AG04449 (cell line): ENCODE measurements around the gene TBX5.

Experiments used
- CTCF ChIA-PET: fragments of 350-600 bp; formaldehyde crosslinking; extraction: SDS; loops from one replicate; lab custom pipeline; 2021; ENCODE audit warnings: antibody characterized with exemption; lab: Yijun Ruan, JAX
- POLR2A ChIA-PET: fragments of 400-600, 350-600 bp; formaldehyde crosslinking; extraction: SDS; loops from one replicate; lab custom pipeline; 2020; ENCODE audit warnings: antibody characterized with exemption, inconsistent platforms; lab: Yijun Ruan, JAX
- DNase-seq: peaks from one replicate; pipeline ENCODE4 v3.0.0-alpha.2; 2010; ENCODE audit warnings: low read depth, low spot score
- H3K4me3 ChIP-seq: 2 replicates; pipeline ENCODE4 v1.5.1; 2011; ENCODE audit warnings: low read depth, mild to moderate bottlenecking, control low read depth, low read length
- TF ChIP-seq, protein P1 (sequence below): IDR thresholded peaks from one replicate; pipeline ENCODE4 v1.5.1; 2011; ENCODE audit warnings: mild to moderate bottlenecking, moderate library complexity, low read length, control low read depth, inconsistent platforms; ENCODE audit not compliant: insufficient read depth; ENCODE audit errors: missing control alignments

Gene TBX5

DNA sequence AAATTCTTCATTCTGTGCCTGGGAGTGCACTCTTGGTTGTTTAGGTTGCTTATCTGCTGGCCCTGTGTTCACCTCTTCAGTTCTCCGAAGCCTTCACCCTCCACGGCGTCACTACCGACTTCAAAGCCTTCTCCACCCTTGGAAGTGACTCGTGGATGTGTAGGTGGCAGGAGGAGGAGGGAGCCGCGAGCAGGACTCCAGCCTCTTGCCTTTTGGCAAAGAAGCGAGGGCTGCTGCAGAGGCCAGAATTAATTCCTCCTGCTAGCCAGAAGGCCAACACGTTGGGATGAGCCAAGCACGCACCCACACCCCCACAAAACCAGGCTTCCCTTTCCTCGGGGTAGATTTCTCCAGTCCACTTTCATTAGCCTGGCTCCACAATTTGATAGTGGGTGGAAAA is 86.5 kb downstream of the TBX5 start:
- no peak overlapping the region for H3K4me3 ChIP-seq
- POLR2A ChIA-PET, result no interaction called here
- CTCF ChIA-PET, result no interaction called here
- TF ChIP-seq, protein P1, sequence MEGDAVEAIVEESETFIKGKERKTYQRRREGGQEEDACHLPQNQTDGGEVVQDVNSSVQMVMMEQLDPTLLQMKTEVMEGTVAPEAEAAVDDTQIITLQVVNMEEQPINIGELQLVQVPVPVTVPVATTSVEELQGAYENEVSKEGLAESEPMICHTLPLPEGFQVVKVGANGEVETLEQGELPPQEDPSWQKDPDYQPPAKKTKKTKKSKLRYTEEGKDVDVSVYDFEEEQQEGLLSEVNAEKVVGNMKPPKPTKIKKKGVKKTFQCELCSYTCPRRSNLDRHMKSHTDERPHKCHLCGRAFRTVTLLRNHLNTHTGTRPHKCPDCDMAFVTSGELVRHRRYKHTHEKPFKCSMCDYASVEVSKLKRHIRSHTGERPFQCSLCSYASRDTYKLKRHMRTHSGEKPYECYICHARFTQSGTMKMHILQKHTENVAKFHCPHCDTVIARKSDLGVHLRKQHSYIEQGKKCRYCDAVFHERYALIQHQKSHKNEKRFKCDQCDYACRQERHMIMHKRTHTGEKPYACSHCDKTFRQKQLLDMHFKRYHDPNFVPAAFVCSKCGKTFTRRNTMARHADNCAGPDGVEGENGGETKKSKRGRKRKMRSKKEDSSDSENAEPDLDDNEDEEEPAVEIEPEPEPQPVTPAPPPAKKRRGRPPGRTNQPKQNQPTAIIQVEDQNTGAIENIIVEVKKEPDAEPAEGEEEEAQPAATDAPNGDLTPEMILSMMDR, result no peak
- DNase-seq, result no peak

DNA sequence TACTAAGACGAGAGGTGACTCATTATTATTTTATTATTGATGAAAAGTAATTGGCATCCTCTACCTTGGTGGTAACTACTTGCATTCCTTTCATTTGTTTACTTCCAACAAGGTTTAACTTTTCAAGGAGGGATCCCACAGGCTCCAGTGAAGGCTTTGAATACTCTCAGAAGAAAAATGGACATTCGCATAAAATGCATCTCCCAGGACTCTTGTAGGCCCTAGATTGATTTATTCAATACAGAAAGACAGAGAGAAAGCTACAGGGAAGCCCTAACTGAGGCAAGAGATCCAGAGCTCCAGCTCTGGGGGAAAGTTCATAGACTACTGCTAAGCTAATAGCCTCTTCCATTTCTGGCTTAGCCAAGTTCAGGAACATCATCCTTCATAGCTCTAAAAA is 87.0 kb downstream of the TBX5 start:
- H3K4me3 ChIP-seq, result no peak overlapping the region
- CTCF ChIA-PET, result no interaction called here
- TF ChIP-seq, protein P1, result no peak
- no peak for DNase-seq
- POLR2A ChIA-PET, result no interaction called here

DNA sequence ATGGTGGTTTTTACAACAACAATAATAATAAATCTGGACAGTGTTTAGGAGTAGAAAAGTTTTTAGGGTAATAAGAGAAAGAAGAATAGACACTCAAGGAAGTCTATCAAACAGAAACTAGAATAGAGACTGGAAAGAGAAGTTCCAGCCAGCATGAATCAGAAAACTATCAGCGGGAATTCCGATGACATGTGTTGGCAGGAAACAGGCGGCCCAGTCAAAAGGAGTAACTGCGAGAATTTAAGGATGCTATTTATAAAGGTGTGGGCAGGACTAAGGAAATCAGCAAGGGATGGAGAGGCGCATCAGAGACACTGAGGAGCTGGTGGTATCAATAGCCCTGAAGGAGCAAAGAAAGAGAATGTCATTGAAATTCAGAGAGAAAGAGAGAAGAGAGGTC is 89.9 kb downstream of the TBX5 start:
- H3K4me3 ChIP-seq, result no peak overlapping the region
- CTCF ChIA-PET, result no interaction called here
- DNase-seq, result peak; percentile 31
- TF ChIP-seq, protein P1, result no peak
- POLR2A ChIA-PET, result no interaction called here

DNA sequence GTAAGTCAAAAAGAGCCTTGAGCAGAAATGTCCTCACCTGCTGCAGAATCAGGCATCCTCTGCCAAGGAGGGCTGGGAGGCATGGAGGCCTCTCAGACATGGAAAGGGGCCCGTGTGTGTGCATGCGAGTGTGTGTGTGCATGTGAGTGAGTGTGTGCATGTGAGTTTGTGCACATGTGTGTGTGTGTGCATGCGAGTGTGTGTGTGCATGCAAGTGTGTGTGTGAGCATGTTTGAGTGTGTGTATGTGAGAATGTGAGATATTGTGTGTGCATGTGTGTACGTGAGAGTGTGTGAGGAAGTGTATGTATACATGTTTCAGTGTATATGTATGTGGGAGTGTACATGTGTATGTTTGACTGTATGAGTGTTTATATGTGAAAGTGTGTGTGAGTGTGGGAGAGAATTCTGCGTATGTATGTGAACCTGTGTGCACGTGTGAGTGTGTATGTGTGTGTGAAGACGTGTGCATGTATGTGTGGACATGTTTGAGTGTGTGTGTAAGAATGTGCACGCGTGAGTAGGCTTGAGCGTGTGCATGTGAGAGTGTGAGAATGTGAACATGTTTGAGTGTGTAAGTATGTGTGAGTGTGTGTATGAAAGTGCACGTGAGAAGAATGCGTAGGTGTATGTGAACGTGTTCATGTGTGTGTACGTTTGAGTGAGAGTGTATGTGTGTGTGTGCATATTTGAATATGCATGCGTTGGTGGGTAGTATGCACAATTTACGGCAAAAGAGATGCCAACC is 90.8 kb downstream of the TBX5 start:
- DNase-seq, result no peak
- H3K4me3 ChIP-seq, result no peak overlapping the region
- TF ChIP-seq, protein P1, result no peak
- POLR2A ChIA-PET, result no interaction called here
- CTCF ChIA-PET, result no interaction called here

DNA sequence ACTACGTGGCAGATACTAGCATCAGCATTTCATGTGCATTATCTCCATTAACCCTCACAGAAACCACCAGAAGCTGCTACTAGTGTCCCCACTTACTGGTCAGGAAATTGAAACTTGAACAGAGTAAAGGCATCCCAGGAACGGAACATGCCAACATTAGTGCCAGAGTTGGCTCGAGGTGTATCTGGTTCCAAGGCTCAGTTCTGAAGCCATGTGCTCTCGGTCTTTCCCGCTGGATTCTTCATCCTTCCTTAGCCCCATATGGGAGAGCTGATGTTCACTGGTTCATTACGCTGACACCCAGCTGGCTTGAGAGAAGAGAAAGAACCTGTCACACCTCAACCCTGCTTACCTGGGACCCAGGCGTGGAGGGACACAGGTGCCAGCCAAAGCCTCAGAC is 91.5 kb downstream of the TBX5 start:
- CTCF ChIA-PET, result no interaction called here
- POLR2A ChIA-PET, result no interaction called here
- H3K4me3 ChIP-seq, result no peak overlapping the region
- no peak for DNase-seq
- TF ChIP-seq, protein P1, result no peak

DNA sequence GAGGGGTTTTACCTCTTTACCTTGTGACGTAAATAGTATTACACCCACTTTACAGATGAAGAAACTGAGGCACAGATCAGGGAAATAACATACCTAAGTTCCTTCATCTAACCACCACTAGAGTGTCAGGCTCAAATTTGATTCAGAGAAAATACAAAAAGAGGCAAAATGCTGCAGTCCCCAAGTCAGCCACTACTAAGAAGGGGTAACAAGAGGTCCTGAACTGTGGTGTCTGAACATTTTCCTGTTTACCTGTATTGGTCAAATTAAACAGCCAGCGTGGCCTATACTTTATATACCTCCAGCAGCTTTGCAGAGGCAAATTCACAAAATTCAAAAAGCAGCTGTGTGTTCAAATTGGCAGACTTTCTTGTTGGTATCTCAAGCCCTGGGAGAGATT is 92.0 kb downstream of the TBX5 start:
- H3K4me3 ChIP-seq, result no peak overlapping the region
- TF ChIP-seq, protein P1, result no peak
- no peak for DNase-seq
- ChIA-PET POLR2A (no interaction called here), CTCF (no interaction called here)
